Liver (tissue), 9 donors: Measurements from ENCODE around the gene CDC23. TPM values are rescaled to one million over a fixed set of nuclear protein-coding genes. Genes with fewer than 3 reads are reported as not detected.

Experiments used
- DNase-seq: peaks from one replicate; pipeline ENCODE4 v3.0.0-alpha.2; 2017; ENCODE audit warnings: low spot score
- H3K27ac ChIP-seq, 2 donors: one replicate each; pipeline ENCODE4 v1.7.0; 2013; ENCODE audit warnings: inconsistent platforms in 2 of 2, low read length in 2 of 2, control low read depth in 1 of 2, low read depth in 1 of 2, mild to moderate bottlenecking in 1 of 2
- H3K27me3 ChIP-seq, 4 donors: one replicate each; pipeline versions ENCODE4 v1.6.1 to v1.7.0; 2013; ENCODE audit warnings: low read length in 3 of 4, inconsistent platforms in 1 of 4, mild to moderate bottlenecking in 1 of 4, moderate library complexity in 1 of 4; ENCODE audit not compliant: control insufficient read depth in 4 of 4, insufficient read depth in 4 of 4
- H3K36me3 ChIP-seq, 4 donors: one replicate each; pipeline versions ENCODE4 v1.6.1 to v1.7.0; 2013; ENCODE audit warnings: low read length in 3 of 4, mild to moderate bottlenecking in 3 of 4, low read depth in 1 of 4, moderate library complexity in 1 of 4; ENCODE audit not compliant: control insufficient read depth in 4 of 4, insufficient read depth in 3 of 4
- H3K4me1 ChIP-seq, 4 donors: one replicate each; pipeline versions ENCODE4 v1.6.1 to v1.7.0; 2013; ENCODE audit warnings: low read length in 3 of 4, mild to moderate bottlenecking in 3 of 4, moderate library complexity in 1 of 4; ENCODE audit not compliant: control insufficient read depth in 4 of 4, insufficient read depth in 4 of 4
- H3K4me3 ChIP-seq, 3 donors: one replicate each; pipeline versions ENCODE4 v1.6.1 to v1.7.0; 2013; ENCODE audit warnings: low read length in 3 of 3, control low read depth in 1 of 3, low read depth in 1 of 3, mild to moderate bottlenecking in 1 of 3
- H3K9ac ChIP-seq, 2 donors: one replicate each; pipeline ENCODE4 v1.7.0; 2013; ENCODE audit warnings: low read length in 2 of 2, mild to moderate bottlenecking in 2 of 2, moderate library complexity in 2 of 2, control low read depth in 1 of 2, low read depth in 1 of 2
- H3K9me3 ChIP-seq, 4 donors: one replicate each; pipeline versions ENCODE4 v1.6.1 to v1.7.0; 2013; ENCODE audit warnings: low read length in 3 of 4; ENCODE audit not compliant: control insufficient read depth in 4 of 4
- EGR1 ChIP-seq, 2 donors: IDR thresholded peaks; 2 replicates each; pipeline ENCODE4 v1.6.1; 2016 to 2018; ENCODE audit warnings: antibody characterized with exemption in 2 of 2, low read depth in 2 of 2
- FOXA1 ChIP-seq: IDR thresholded peaks from 2 replicates; pipeline ENCODE4 v1.6.1; 2016; ENCODE audit warnings: antibody characterized with exemption
- FOXA2 ChIP-seq: IDR thresholded peaks from 2 replicates; pipeline ENCODE4 v1.6.1; 2016; ENCODE audit warnings: antibody characterized with exemption
- GABPA ChIP-seq, 2 donors: IDR thresholded peaks in 1 of 2; conservative IDR thresholded peaks in 1 of 2; 2 replicates each; pipeline ENCODE4 v1.6.1; 2016; ENCODE audit warnings: antibody characterized with exemption in 2 of 2, mild to moderate bottlenecking in 1 of 2, moderate library complexity in 1 of 2
- HNF4A ChIP-seq, 2 donors: conservative IDR thresholded peaks; 2 replicates each; pipeline ENCODE4 v1.6.1; 2016; ENCODE audit warnings: antibody characterized with exemption in 2 of 2, mild to moderate bottlenecking in 2 of 2
- HNF4G ChIP-seq: IDR thresholded peaks from 2 replicates; pipeline ENCODE4 v1.6.1; 2016; ENCODE audit warnings: antibody characterized with exemption
- JUND ChIP-seq, 2 donors: IDR thresholded peaks; 2 replicates each; pipeline ENCODE4 v1.6.1; 2016; ENCODE audit warnings: antibody characterized with exemption in 2 of 2
- NR2F2 ChIP-seq: IDR thresholded peaks from 2 replicates; pipeline ENCODE4 v1.6.1; 2016; ENCODE audit warnings: antibody characterized with exemption
- RAD21 ChIP-seq, 2 donors: IDR thresholded peaks; 2 replicates each; pipeline ENCODE4 v1.6.1; 2016; ENCODE audit warnings: antibody characterized with exemption in 2 of 2, mild to moderate bottlenecking in 2 of 2
- RXRA ChIP-seq, 2 donors: IDR thresholded peaks; 2 replicates each; pipeline ENCODE4 v1.6.1; 2017 to 2018; ENCODE audit warnings: antibody characterized with exemption in 2 of 2, mild to moderate bottlenecking in 1 of 2
- SP1 ChIP-seq: IDR thresholded peaks from 2 replicates; pipeline ENCODE4 v1.6.1; 2018; ENCODE audit warnings: antibody characterized with exemption, mild to moderate bottlenecking
- TAF1 ChIP-seq: conservative IDR thresholded peaks from 2 replicates; pipeline ENCODE4 v1.6.1; 2016; ENCODE audit warnings: antibody characterized with exemption, mild to moderate bottlenecking
- YY1 ChIP-seq: IDR thresholded peaks from 2 replicates; pipeline ENCODE4 v1.6.1; 2016; ENCODE audit warnings: antibody characterized with exemption, mild to moderate bottlenecking
- WGBS: extraction: QIAGEN DNeasy Blood & Tissue Kit; methylation state at CpG from one replicate; pipeline ENCODE4 v1.1.7; 2013; 5-methylcytosine and 5-hydroxymethylcytosine counted together
- polyA plus RNA-seq, 2 donors: library from polyadenylated mRNA; stranded (reverse) in 1 of 2; unstranded in 1 of 2; fragments of 200-250 nt in 1 of 2; fragments of >200 nt in 1 of 2; fragmentation: Nextera tagmentation in 1 of 2; extraction: Ambion mirVana in 1 of 2; gene quantifications; one replicate each; pipeline versions ENCODE4 v1.2.1 to v1.2.3, GENCODE V29; 2013 to 2015
- total RNA-seq, 2 donors: library from RNA; depleted of rRNA; stranded (reverse); fragments of >200 nt; gene quantifications; one replicate each; pipeline ENCODE4 v1.2.3, GENCODE V29; 2014
- TF ChIP-seq, protein P1 (sequence below): IDR thresholded peaks from 2 replicates; pipeline ENCODE4 v1.6.1; 2016; ENCODE audit warnings: antibody characterized with exemption
- TF ChIP-seq, protein P2 (sequence below): IDR thresholded peaks from 2 replicates; pipeline ENCODE4 v1.6.1; 2016; ENCODE audit warnings: antibody characterized with exemption, mild to moderate bottlenecking
- TF ChIP-seq, protein P3 (sequence below): IDR thresholded peaks from 2 replicates; pipeline ENCODE4 v1.6.1; 2016; ENCODE audit warnings: antibody characterized with exemption
- TF ChIP-seq, protein P4 (sequence below): fragments of 150-350 bp; IDR thresholded peaks from 2 replicates; pipeline ENCODE4 v1.5.1; 2017; ENCODE audit warnings: improper control_type of control experiment, low read depth, low read length; ENCODE audit not compliant: missing input control
- TF ChIP-seq, protein P5 (sequence below): IDR thresholded peaks from 2 replicates; pipeline ENCODE4 v1.6.1; 2016; ENCODE audit warnings: antibody characterized with exemption
- donor health status: healthy.
- donor health status: healthy.
- donor health status: healthy.
- donor health status: healthy.
- donor health status: healthy.

CDC23 gene
- total and polyA plus RNA-seq, 4 donors = 10.5 to 23.8 (median 14.2) TPM

GRCh38 chr5:138258704-138259292 lies 45.7 kb upstream of the CDC23 start:
- H3K4me3 ChIP-seq = no peak overlapping the region
- no peak for DNase-seq
- no peak for TF ChIP-seq HNF4G
- no peak for TF ChIP-seq FOXA2
- TF ChIP-seq, protein P1, sequence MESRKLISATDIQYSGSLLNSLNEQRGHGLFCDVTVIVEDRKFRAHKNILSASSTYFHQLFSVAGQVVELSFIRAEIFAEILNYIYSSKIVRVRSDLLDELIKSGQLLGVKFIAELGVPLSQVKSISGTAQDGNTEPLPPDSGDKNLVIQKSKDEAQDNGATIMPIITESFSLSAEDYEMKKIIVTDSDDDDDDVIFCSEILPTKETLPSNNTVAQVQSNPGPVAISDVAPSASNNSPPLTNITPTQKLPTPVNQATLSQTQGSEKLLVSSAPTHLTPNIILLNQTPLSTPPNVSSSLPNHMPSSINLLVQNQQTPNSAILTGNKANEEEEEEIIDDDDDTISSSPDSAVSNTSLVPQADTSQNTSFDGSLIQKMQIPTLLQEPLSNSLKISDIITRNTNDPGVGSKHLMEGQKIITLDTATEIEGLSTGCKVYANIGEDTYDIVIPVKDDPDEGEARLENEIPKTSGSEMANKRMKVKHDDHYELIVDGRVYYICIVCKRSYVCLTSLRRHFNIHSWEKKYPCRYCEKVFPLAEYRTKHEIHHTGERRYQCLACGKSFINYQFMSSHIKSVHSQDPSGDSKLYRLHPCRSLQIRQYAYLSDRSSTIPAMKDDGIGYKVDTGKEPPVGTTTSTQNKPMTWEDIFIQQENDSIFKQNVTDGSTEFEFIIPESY = no peak
- no peak for TF ChIP-seq NR2F2
- TF ChIP-seq EGR1 (IDR thresholded peaks at IDR 0.05; ENCODE audit: low read depth in 2 of 2) = no peak
- TF ChIP-seq, protein P2, sequence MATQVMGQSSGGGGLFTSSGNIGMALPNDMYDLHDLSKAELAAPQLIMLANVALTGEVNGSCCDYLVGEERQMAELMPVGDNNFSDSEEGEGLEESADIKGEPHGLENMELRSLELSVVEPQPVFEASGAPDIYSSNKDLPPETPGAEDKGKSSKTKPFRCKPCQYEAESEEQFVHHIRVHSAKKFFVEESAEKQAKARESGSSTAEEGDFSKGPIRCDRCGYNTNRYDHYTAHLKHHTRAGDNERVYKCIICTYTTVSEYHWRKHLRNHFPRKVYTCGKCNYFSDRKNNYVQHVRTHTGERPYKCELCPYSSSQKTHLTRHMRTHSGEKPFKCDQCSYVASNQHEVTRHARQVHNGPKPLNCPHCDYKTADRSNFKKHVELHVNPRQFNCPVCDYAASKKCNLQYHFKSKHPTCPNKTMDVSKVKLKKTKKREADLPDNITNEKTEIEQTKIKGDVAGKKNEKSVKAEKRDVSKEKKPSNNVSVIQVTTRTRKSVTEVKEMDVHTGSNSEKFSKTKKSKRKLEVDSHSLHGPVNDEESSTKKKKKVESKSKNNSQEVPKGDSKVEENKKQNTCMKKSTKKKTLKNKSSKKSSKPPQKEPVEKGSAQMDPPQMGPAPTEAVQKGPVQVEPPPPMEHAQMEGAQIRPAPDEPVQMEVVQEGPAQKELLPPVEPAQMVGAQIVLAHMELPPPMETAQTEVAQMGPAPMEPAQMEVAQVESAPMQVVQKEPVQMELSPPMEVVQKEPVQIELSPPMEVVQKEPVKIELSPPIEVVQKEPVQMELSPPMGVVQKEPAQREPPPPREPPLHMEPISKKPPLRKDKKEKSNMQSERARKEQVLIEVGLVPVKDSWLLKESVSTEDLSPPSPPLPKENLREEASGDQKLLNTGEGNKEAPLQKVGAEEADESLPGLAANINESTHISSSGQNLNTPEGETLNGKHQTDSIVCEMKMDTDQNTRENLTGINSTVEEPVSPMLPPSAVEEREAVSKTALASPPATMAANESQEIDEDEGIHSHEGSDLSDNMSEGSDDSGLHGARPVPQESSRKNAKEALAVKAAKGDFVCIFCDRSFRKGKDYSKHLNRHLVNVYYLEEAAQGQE = no peak
- TF ChIP-seq SP1 = no peak
- TF ChIP-seq GABPA (IDR thresholded peaks at IDR 0.05 in 1 of 2, conservative IDR thresholded peaks at IDR 0.05 in 1 of 2) = no peak
- TF ChIP-seq, protein P3, sequence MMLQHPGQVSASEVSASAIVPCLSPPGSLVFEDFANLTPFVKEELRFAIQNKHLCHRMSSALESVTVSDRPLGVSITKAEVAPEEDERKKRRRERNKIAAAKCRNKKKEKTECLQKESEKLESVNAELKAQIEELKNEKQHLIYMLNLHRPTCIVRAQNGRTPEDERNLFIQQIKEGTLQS = no peak
- no peak for TF ChIP-seq RAD21 (IDR thresholded peaks at IDR 0.05)
- TF ChIP-seq FOXA1 = no peak
- TF ChIP-seq RXRA (IDR thresholded peaks at IDR 0.05) = no peak
- TF ChIP-seq, protein P4, sequence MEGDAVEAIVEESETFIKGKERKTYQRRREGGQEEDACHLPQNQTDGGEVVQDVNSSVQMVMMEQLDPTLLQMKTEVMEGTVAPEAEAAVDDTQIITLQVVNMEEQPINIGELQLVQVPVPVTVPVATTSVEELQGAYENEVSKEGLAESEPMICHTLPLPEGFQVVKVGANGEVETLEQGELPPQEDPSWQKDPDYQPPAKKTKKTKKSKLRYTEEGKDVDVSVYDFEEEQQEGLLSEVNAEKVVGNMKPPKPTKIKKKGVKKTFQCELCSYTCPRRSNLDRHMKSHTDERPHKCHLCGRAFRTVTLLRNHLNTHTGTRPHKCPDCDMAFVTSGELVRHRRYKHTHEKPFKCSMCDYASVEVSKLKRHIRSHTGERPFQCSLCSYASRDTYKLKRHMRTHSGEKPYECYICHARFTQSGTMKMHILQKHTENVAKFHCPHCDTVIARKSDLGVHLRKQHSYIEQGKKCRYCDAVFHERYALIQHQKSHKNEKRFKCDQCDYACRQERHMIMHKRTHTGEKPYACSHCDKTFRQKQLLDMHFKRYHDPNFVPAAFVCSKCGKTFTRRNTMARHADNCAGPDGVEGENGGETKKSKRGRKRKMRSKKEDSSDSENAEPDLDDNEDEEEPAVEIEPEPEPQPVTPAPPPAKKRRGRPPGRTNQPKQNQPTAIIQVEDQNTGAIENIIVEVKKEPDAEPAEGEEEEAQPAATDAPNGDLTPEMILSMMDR = no peak
- no peak for TF ChIP-seq HNF4A (conservative IDR thresholded peaks at IDR 0.05)
- TF ChIP-seq, protein P5, sequence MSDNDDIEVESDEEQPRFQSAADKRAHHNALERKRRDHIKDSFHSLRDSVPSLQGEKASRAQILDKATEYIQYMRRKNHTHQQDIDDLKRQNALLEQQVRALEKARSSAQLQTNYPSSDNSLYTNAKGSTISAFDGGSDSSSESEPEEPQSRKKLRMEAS = no peak
- TF ChIP-seq YY1 = no peak
- TF ChIP-seq JUND (IDR thresholded peaks at IDR 0.05) = no peak
- no peak for TF ChIP-seq TAF1
- 87% methylated on average over 4 of the region's 4 CpGs for WGBS
- no peaks in the 10 kb centered on the region for H3K27me3 ChIP-seq
- no peaks in the 10 kb centered on the region for H3K36me3 ChIP-seq
- no peaks in the 10 kb centered on the region for H3K4me1 ChIP-seq
- H3K9ac ChIP-seq = no peak overlapping the region
- H3K9me3 ChIP-seq = no peaks in the 10 kb centered on the region
- H3K27ac ChIP-seq = no peak overlapping the region
